NB4 (cell line): Measurements from ENCODE around the gene EIF3F.

Source experiments
- DNase-seq: peaks from one replicate; pipeline ENCODE4 v3.0.0; 2010; ENCODE audit warnings: low read depth
- H3K4me3 ChIP-seq: one replicate; pipeline ENCODE4 v1.5.1; 2011; ENCODE audit warnings: mild to moderate bottlenecking, low read depth, low read length, moderate library complexity
- CTCF ChIP-seq: IDR thresholded peaks from one replicate; pipeline ENCODE4 v1.5.1; 2012; ENCODE audit warnings: low read depth, low read length
- MAX ChIP-seq: IDR thresholded peaks from 2 replicates; pipeline ENCODE4 v1.6.1; 2011; ENCODE audit warnings: low read depth, low read length
- MYC ChIP-seq: IDR thresholded peaks from 2 replicates; pipeline ENCODE4 v1.6.1; 2011; ENCODE audit warnings: low read depth, low read length
- POLR2A ChIP-seq: IDR thresholded peaks from 2 replicates; pipeline ENCODE4 v1.6.1; 2011; ENCODE audit warnings: mild to moderate bottlenecking; ENCODE audit not compliant: insufficient read length; ENCODE audit errors: extremely low read depth

Gene EIF3F

GRCh38 chr11:8028766-8029165 is 41.6 kb downstream of the EIF3F start:
- H3K4me3 ChIP-seq: no peak overlapping the region
- no peak for DNase-seq
- TF ChIP-seq CTCF (no peak), MAX (no peak), MYC (no peak), POLR2A (no peak)

GRCh38 chr11:8030526-8031247 is 43.5 kb downstream of the EIF3F start:
- TF ChIP-seq CTCF: no peak
- no peak for TF ChIP-seq POLR2A
- TF ChIP-seq MAX: no peak
- no peak for TF ChIP-seq MYC
- no peak overlapping the region for H3K4me3 ChIP-seq
- DNase-seq: no peak

- TF ChIP-seq CTCF: no peak
- no peak for TF ChIP-seq MAX
- TF ChIP-seq MYC: no peak
- no peak for TF ChIP-seq POLR2A
- no peak overlapping the region for H3K4me3 ChIP-seq
- DNase-seq: no peak
Observed at GRCh38 chr11:8031248-8032115, 44.3 kb downstream of the EIF3F start.

GRCh38 chr11:8032122-8032521 is 45.0 kb downstream of the EIF3F start:
- no peak overlapping the region for H3K4me3 ChIP-seq
- TF ChIP-seq CTCF (no peak), POLR2A (no peak), MYC (no peak), MAX (no peak)
- DNase-seq: no peak

GRCh38 chr11:8032576-8033304 is 45.6 kb downstream of the EIF3F start:
- no peak for TF ChIP-seq CTCF
- TF ChIP-seq POLR2A: no peak
- TF ChIP-seq MAX: no peak
- TF ChIP-seq MYC: no peak
- DNase-seq: no peak
- H3K4me3 ChIP-seq: no peak overlapping the region
